Endothelial cell of umbilical vein (primary cell): ENCODE results near the gene GLRX. TPM values are rescaled to one million over a fixed set of nuclear protein-coding genes. Genes with fewer than 3 reads are reported as not detected.

Experiments
- BruUV-seq: library from RNA; stranded (reverse); fragments of 400-500 nt; replicated peaks from 2 replicates; lab custom pipeline; 2021; lab: Mats Ljungman, UMichigan
- CTCF ChIA-PET: fragments of 300-600, 350-600 bp; sonication (Branson Sonifier 250); formaldehyde crosslinking; loops from one replicate; lab custom pipeline; 2021; ENCODE audit warnings: antibody characterized with exemption, inconsistent platforms; lab: Charles Lee
- POLR2A ChIA-PET: fragments of 300-600, 350-600 bp; sonication (Branson Sonifier 250); formaldehyde crosslinking; loops from one replicate; lab custom pipeline; 2021; ENCODE audit warnings: antibody characterized with exemption, inconsistent platforms; lab: Charles Lee
- DNase-seq: peaks from one replicate; pipeline ENCODE4 v3.0.0-alpha.2; 2011; ENCODE audit warnings: low read depth, low spot score
- FAIRE-seq: peaks from 2 replicates; lab custom pipeline; 2011; peaks lifted over from hg19 to GRCh38; lab: Jason Lieb, UNC
- H2AFZ ChIP-seq: 2 replicates; pipeline ENCODE4 v1.6.0; 2012; ENCODE audit warnings: low read depth, low read length, control low read depth, inconsistent platforms
- H3K27ac ChIP-seq: 2 replicates; pipeline ENCODE4 v1.5.1; 2011; ENCODE audit warnings: low read depth, mild to moderate bottlenecking, control low read depth, low read length, moderate library complexity; ENCODE audit not compliant: insufficient read depth
- H3K27me3 ChIP-seq, 2 experiments: 2 replicates each; pipeline versions ENCODE4 v1.6.0 to v1.6.1; 2011; ENCODE audit warnings: low read length in 2 of 2, mixed read lengths in 1 of 2; ENCODE audit not compliant: control insufficient read depth in 2 of 2, insufficient read depth in 2 of 2
- H3K36me3 ChIP-seq, 2 experiments: 2 replicates in 1 of 2; 3 replicates in 1 of 2; pipeline ENCODE4 v1.5.1; 2011; ENCODE audit warnings: low read length in 2 of 2, mild to moderate bottlenecking in 1 of 2, moderate library complexity in 1 of 2; ENCODE audit not compliant: control insufficient read depth in 2 of 2, insufficient read depth in 2 of 2; ENCODE audit errors: extremely low read depth in 1 of 2
- H3K4me1 ChIP-seq: 3 replicates; pipeline ENCODE4 v1.5.1; 2011; ENCODE audit warnings: mild to moderate bottlenecking, low read length; ENCODE audit not compliant: control insufficient read depth, insufficient read depth; ENCODE audit errors: extremely low read depth
- H3K4me2 ChIP-seq: 2 replicates; pipeline ENCODE4 v1.6.1; 2011; ENCODE audit warnings: low read length, control low read depth, mixed read lengths; ENCODE audit not compliant: insufficient read depth
- H3K4me3 ChIP-seq, 3 experiments: fragments of 200-600 bp in 1 of 3; sonication (generic), shearing (Covaris generic) in 1 of 3; replicated peaks in 1 of 3; 2 replicates each; pipeline ENCODE4 v1.5.1; 2011 to 2016; ENCODE audit warnings: control low read depth in 3 of 3, low read length in 3 of 3, mild to moderate bottlenecking in 2 of 3, inconsistent platforms in 1 of 3, low read depth in 1 of 3, moderate library complexity in 1 of 3; ENCODE audit not compliant: insufficient read depth in 1 of 3
- H3K79me2 ChIP-seq: 2 replicates; pipeline ENCODE4 v1.6.0; 2012; ENCODE audit warnings: low read length, inconsistent platforms; ENCODE audit not compliant: control insufficient read depth, insufficient read depth
- H3K9ac ChIP-seq: replicated peaks from 2 replicates; pipeline ENCODE3; 2011; ENCODE audit warnings: low read length, control low read depth; ENCODE audit not compliant: insufficient read depth; ENCODE audit errors: extremely low read depth
- H3K9me1 ChIP-seq: replicated peaks from 3 replicates; pipeline ENCODE4 v1.6.0; 2011; ENCODE audit warnings: mild to moderate bottlenecking, low read length; ENCODE audit not compliant: control insufficient read depth, insufficient read depth; ENCODE audit errors: extremely low read depth
- H3K9me3 ChIP-seq: replicated peaks from 2 replicates; pipeline ENCODE4 v1.5.1; 2012; ENCODE audit warnings: low read length, inconsistent platforms; ENCODE audit not compliant: control insufficient read depth, insufficient read depth
- H4K20me1 ChIP-seq: replicated peaks from 2 replicates; pipeline ENCODE3; 2011; ENCODE audit warnings: mild to moderate bottlenecking, low read length; ENCODE audit not compliant: control insufficient read depth, insufficient read depth; ENCODE audit errors: extremely low read depth
- EZH2 ChIP-seq: IDR thresholded peaks from 2 replicates; pipeline ENCODE4 v1.6.1; 2012; ENCODE audit warnings: borderline replicate concordance, low read depth, mild to moderate bottlenecking, moderate library complexity, low read length, inconsistent platforms; ENCODE audit not compliant: severe bottlenecking
- FOS ChIP-seq: IDR thresholded peaks from 2 replicates; pipeline ENCODE4 v1.6.1; 2011; ENCODE audit warnings: mild to moderate bottlenecking, low read length, moderate library complexity, borderline replicate concordance; ENCODE audit not compliant: insufficient read depth
- GATA2 ChIP-seq: IDR thresholded peaks from 2 replicates; pipeline ENCODE4 v1.7.0; 2011; ENCODE audit warnings: low read depth, mild to moderate bottlenecking, moderate library complexity, mixed read lengths, low read length; ENCODE audit not compliant: insufficient read length, insufficient read depth
- JUN ChIP-seq: IDR thresholded peaks from 2 replicates; pipeline ENCODE4 v1.6.1; 2011; ENCODE audit warnings: borderline replicate concordance, low read depth; ENCODE audit not compliant: insufficient read length, insufficient read depth
- MYC ChIP-seq: IDR thresholded peaks from one replicate; pipeline ENCODE4 v1.6.1; 2011; ENCODE audit warnings: mild to moderate bottlenecking, low read depth, low read length
- POLR2A ChIP-seq: IDR thresholded peaks from 2 replicates; pipeline ENCODE4 v1.6.1; 2012; ENCODE audit warnings: low read depth, mild to moderate bottlenecking, control low read depth, low read length
- POLR2AphosphoS5 ChIP-seq: IDR thresholded peaks from 2 replicates; pipeline ENCODE4 v1.6.1; 2012; ENCODE audit warnings: low read depth, mild to moderate bottlenecking, control low read depth, low read length, moderate library complexity; ENCODE audit not compliant: insufficient read depth
- dilution Hi-C: fragments of 300-500 bp; cut with MboI; formaldehyde crosslinking; loops from one replicate; pipeline ENCODE4 v1.15.0; 2019; ENCODE audit warnings: low sequenced_read_pairs; ENCODE audit not compliant: extremely low pct_ligation_motif_present
- intact Hi-C: fragments of 100-400 bp; cut with micrococcal nuclease; formaldehyde crosslinking; loops from one replicate; pipeline ENCODE4 v1.10.0; 2022
- polyA plus RNA-seq, 4 experiments: library from polyadenylated mRNA; depleted of rRNA in 3 of 4; stranded (reverse) in 3 of 4; unstranded in 1 of 4; fragments of >200 nt; gene quantifications; 2 replicates each; pipeline versions ENCODE4 v1.2.1 to v1.2.3, GENCODE V29; 2011 to 2012; ENCODE audit warnings: missing spikeins in 1 of 4
- total RNA-seq: library from RNA; stranded (reverse); gene quantifications from 2 replicates; pipeline ENCODE4 v1.2.3, GENCODE V29; 2021
- TF ChIP-seq, protein P1 (sequence below), 2 donors: IDR thresholded peaks; 1 replicate in 1 of 2; 2 replicates in 1 of 2; pipeline ENCODE4 v1.5.1; 2011; ENCODE audit warnings: low read length in 2 of 2, mild to moderate bottlenecking in 2 of 2, moderate library complexity in 2 of 2, control low read depth in 1 of 2, inconsistent platforms in 1 of 2, low read depth in 1 of 2; ENCODE audit not compliant: insufficient read depth in 1 of 2; ENCODE audit errors: extremely low read depth in 1 of 2
- TF ChIP-seq, protein P2 (sequence below): IDR thresholded peaks from 2 replicates; pipeline ENCODE4 v1.6.1; 2011; ENCODE audit not compliant: insufficient read depth, insufficient read length

The GLRX gene
- total and polyA plus RNA-seq, 2 donors (not counting 3 experiments of a cell fraction or from before 2014, with no cell fraction given), result 14.2 to 40.3 TPM

- ChIA-PET CTCF (interaction anchor here (1.1 to 5.1 kb wide), 2 partner anchors 9 to 44 kb away, joined by 3 to 55 read pairs; no protein-coding TSS in a partner anchor), POLR2A (no interaction called here)
- no peak for FAIRE-seq
Observed at GRCh38 chr5:95825495-95825894, 3.0 kb upstream of the GLRX start.

More at GRCh38 chr5:95825495-95825894, 3.0 kb upstream of the GLRX start:
- Histone ChIP-seq H3K79me2 (no peaks in the 10 kb centered on the region), H3K9me1 (no peaks in the 10 kb centered on the region), H3K4me3 (no peak overlapping the region), H2AFZ (no peak overlapping the region), H3K4me1 (peaks cover 26% of the 10 kb centered on the region), H3K9me3 (no peaks in the 10 kb centered on the region), H3K27me3 (peaks cover 0 to 6% of the 10 kb centered on the region in 2 experiments), H3K27ac (no peak overlapping the region), H3K36me3 (no peaks in the 10 kb centered on the region), H3K4me2 (no peak overlapping the region), H3K9ac (no peak overlapping the region), H4K20me1 (no peaks in the 10 kb centered on the region)
- no peak for DNase-seq
- no peak for TF ChIP-seq FOS
- TF ChIP-seq, protein P1, sequence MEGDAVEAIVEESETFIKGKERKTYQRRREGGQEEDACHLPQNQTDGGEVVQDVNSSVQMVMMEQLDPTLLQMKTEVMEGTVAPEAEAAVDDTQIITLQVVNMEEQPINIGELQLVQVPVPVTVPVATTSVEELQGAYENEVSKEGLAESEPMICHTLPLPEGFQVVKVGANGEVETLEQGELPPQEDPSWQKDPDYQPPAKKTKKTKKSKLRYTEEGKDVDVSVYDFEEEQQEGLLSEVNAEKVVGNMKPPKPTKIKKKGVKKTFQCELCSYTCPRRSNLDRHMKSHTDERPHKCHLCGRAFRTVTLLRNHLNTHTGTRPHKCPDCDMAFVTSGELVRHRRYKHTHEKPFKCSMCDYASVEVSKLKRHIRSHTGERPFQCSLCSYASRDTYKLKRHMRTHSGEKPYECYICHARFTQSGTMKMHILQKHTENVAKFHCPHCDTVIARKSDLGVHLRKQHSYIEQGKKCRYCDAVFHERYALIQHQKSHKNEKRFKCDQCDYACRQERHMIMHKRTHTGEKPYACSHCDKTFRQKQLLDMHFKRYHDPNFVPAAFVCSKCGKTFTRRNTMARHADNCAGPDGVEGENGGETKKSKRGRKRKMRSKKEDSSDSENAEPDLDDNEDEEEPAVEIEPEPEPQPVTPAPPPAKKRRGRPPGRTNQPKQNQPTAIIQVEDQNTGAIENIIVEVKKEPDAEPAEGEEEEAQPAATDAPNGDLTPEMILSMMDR (IDR thresholded peaks at IDR 0.05; ENCODE audit: extremely low read depth in 1 of 2, insufficient read depth in 1 of 2, low read depth in 1 of 2, low read length in 2 of 2), result no peak
- TF ChIP-seq JUN, result no peak
- TF ChIP-seq POLR2AphosphoS5, result no peak
- TF ChIP-seq, protein P2, sequence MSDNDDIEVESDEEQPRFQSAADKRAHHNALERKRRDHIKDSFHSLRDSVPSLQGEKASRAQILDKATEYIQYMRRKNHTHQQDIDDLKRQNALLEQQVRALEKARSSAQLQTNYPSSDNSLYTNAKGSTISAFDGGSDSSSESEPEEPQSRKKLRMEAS, result no peak
- no peak for TF ChIP-seq GATA2
- TF ChIP-seq EZH2, result no peak
- TF ChIP-seq POLR2A, result no peak
- no peak for TF ChIP-seq MYC
- intact Hi-C loops, result no loop called here
- dilution Hi-C loops, result loop anchor here (25.0 kb wide), 1 partner anchor 188 kb away; the partner anchor contains the start of gene RFESD
- BruUV-seq, result no TSS peak
